GM19240 (cell line): ENCODE data around the gene MYCT1.
"Not testable (repeated sequence)": the region's sequence is repeated elsewhere in the genome, so short reads cannot be mapped to it uniquely, and the experiment has no call there.

Experiments used
- DNase-seq: peaks from one replicate; pipeline ENCODE4 v3.0.0; 2011; ENCODE audit warnings: low spot score; ENCODE audit not compliant: insufficient read length

MYCT1 gene, protein sequence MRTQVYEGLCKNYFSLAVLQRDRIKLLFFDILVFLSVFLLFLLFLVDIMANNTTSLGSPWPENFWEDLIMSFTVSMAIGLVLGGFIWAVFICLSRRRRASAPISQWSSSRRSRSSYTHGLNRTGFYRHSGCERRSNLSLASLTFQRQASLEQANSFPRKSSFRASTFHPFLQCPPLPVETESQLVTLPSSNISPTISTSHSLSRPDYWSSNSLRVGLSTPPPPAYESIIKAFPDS

DNA sequence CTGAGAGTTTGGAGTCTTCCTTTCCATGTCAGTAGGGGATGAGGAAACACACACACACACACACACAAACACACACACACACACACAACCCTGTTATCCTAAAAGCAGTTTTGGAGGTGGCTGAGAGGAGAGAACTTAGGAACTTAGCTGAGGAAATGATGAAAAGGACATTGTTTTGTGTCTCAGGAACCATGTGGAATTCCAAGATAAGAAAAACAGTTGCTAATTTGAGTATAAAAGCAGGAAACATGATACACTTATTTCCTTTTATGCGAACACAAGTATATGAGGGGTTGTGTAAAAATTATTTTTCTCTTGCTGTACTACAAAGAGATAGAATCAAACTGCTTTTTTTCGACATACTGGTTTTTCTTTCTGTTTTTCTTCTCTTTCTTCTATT lies at the start of gene MYCT1:
TSS of gene MYCT1 (plus strand) at position 264 of the 400 bp plus-strand sequence. CDS start at position 270, 6 bp downstream.
- DNase-seq, result no peak

DNA sequence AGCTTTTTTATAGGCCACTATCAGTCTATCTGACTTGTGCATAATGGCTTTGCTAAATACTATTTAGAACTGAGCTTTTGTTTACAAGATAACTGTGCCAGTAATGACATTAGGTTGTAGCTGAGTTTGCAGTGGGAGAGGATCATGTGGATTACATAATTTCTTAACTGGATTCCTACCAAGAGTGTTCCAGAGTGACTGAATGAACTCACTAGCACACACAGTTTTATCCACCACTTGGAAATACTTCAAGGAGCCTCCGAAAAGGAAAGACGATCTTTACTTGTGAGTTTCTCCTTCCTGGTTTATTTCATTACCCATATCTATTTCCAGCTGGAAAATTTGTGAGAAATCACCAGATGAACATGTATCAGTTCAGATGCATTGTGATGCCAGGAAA lies 49.6 kb upstream of the MYCT1 start:
- no peak for DNase-seq

- no peak for DNase-seq
Observed at GRCh38 chr6:152651986-152652385, 45.7 kb upstream of the MYCT1 start.

GRCh38 chr6:152661776-152662175 lies 35.9 kb upstream of the MYCT1 start:
- no peak for DNase-seq

DNA sequence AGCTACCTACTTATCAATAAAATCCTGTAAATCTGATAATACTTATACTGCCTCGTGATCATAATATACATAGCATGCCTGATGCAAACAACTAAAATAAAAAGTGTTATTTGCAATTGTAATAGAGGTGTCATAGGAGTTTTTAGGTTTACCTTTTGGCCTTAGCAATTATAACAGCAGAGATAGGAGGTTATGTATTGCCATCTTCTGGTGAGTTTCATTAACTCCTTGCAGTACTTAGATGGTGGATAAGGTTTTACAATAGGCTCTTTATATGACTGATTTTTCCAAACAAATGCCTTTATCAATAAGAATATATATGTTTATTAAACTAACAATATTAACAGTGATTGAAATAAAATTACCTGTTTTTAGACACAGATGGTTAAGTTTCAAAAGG lies 27.8 kb upstream of the MYCT1 start:
- no peak for DNase-seq

GRCh38 chr6:152671171-152671570 lies 26.5 kb upstream of the MYCT1 start:
- DNase-seq, result no peak

DNA sequence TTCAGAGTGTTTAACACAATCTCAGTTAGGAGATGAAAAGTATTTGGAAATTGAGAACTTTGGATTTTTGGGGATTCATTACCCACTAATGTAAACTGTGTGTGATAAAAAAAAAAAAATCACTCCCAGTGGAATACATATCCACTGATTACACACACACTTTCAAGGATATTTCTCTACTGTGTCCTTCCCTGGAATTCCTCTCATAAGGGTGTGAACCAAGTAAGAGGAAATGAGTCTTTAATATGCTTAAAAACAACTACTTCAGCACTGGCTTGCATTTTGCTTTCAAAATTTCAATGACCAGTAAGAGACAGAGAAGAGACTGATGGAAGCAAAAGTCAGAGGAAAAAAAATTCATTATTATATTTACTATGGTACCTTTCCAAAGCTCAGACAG lies 24.5 kb upstream of the MYCT1 start:
- DNase-seq, result no peak

DNA sequence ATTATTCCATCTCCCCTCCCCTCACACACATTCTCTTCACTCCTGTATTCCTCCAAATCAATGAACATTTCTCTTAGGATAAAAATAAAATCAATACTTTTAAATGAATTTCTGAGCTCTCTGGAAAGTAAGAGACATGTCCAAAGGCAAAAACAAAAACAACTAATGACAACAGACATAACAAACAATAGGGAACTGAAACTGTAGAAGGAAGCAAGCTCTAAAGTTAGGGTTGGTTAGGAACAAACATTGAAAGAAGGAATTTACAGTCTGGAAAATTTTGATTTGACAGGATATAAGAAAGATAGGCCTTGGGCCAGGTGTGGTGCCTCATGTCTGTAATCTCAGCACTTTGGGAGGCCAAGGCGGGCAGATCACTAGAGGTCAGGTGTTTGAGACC lies 17.5 kb upstream of the MYCT1 start:
- no peak for DNase-seq

GRCh38 chr6:152680879-152681517 lies 16.7 kb upstream of the MYCT1 start:
- DNase-seq, result no peak

DNA sequence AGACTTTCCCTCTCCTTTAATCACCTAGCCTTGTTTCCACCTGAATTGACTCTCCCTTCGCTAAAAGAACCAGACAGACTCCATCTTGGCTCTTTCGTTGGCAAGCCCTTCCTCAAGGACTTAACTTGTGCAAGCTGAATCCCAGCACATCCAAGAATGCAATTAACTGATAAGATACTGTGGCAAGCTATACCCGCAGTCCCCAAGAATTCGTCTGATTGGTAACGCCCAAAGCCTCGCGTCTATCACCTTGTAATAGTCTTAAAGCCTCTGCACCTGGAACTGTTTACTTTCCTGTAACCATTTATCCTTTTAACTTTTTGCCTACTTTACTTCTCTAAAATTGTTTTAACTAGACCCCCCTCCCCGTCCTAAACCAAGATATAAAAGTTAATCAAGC lies 15.6 kb upstream of the MYCT1 start:
- no peak for DNase-seq

DNA sequence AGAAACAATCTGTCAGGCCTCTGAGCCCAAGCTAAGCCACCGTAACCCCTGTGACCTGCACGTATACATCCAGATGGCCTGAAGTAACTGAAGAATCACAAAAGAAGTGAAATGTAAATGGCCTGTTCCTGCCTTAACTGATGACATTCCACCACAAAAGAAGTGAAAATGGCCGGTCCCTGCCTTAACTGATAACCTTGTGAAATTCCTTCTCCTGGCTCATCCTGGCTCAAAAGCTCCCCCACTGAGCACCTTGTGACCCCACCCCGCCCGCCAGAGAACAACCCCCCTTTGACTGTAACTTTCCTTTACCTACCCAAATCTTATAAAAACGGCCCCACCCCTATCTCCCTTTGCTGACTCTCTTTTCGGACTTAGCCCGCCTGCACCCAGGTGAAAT lies 14.8 kb upstream of the MYCT1 start:
- not testable (repeated sequence) for DNase-seq

DNA sequence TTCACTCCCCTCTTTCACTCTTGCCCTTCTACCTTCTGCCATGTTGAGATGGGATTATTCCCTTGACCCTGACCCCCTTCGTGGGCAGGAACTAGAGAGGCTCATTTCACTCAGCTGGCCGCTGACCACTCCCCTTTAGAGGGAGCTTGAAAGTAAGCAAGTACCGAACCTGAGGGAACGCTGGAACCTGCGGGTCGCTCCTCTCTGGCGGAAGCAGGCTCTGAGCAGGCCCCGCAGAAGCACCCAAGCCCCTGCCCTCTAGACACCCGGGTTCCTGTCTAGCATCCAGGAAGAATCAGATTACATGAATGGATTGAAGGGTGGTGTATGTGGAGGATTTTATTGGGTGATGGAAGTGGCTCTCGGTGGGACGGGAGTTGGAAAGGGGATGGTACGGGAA lies 11.9 kb upstream of the MYCT1 start:
- DNase-seq, result no peak

GRCh38 chr6:152695372-152696045 lies 2.2 kb upstream of the MYCT1 start:
- DNase-seq, result no peak

DNA sequence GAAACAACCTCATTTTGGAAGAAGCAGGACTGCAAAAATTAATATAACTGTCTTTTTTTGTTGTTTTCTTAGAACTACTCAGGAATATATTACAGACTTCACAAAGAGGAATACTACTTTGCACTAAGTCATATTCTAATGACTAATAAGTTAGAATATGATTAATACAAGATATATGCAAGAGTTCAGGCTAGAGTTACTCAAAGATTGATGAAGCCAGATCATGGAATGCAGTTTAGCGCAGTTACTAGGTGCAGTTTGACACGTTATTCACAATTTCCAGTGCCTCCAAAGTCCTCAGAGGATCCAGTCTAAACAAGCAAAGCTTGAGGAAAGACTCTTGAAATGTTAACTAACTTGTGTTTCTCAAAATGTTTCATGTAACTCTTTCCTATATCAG lies 1.2 kb upstream of the MYCT1 start:
- DNase-seq, result no peak

- no peak for DNase-seq
Observed at GRCh38 chr6:152698692-152699091, 995 bp downstream of the MYCT1 start.

DNA sequence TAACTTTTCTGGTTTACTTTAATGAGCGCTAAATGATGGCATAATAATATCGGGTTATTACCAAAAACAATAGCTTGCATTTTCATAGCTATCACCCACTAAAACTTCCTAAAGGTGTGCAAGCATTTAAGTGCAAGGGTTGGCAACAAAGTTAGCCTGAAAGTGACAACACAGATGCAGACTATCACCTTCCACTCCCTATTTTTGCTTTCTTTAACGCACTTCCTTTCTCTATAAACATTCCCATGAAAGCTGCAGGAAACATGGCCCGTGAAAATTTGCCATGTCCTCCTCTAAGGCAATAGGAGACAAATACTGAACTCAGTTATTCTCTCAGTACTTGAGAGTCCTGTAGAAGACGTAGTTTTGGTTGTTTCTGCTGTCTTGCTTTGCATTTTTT lies 2.7 kb downstream of the MYCT1 start:
- no peak for DNase-seq

DNA sequence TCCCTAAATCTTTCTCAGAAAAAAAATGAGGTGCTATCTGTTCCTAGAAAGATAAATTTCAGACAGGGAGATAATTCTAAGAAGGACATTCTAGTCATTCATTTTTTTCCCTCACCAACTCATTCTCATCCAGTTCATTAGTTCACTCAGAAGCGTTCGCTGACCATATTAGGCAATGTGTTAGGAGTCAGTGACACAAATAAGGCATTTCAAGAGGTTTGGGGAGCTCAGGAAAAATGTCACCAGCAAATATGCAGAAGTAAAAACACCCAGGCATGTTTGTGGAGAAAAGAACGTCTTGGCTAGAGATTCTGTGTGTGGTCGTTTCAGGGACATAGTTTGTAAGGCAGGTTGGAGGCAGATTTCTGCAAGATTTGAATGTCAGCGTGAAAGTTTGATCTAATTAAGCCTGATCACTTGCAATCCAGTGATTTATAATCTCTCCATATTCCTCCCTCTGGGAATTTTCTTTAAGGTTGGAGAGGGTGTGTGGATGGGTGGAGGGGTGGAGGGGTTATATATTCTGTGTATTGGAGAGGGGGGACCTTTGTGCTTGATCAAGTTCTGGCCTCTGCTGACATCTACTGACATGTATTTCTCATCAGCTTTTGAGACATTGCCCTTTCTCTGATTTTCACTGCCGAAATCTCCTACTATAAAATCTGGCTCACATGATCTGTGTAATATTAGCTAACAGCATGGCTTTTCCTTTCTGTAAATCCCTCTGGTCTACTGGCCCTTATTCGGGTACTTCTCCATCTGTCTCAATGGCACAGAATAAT lies 3.6 kb downstream of the MYCT1 start:
- no peak for DNase-seq

DNA sequence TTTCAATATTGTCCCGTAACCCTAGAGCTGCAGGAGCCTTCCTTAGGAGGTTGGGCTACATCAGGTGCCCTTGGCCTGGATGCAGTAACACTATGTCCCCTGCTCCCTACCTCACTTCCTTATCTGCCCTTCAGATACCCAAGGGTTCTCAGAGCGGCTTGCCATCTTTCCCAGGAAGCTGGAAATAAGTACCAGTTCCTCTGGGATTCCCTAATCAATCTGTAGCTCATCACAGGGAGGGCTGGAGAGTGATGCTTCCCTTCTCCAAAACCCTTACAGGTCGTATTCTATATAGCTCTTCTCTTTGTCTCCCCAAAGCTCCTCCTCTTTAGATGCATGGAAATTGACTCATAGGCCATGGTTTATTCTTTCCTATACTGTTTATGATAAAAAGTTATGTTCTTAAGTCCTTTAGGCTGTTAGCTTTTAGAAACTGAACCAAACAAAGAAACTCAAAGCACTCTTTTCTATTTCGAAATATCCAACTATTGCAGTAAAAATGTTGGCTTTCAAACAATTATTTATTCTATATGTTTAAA lies 4.2 kb downstream of the MYCT1 start:
- DNase-seq, result no peak

GRCh38 chr6:152703750-152704149 lies 6.1 kb downstream of the MYCT1 start:
- not testable (repeated sequence) for DNase-seq

DNA sequence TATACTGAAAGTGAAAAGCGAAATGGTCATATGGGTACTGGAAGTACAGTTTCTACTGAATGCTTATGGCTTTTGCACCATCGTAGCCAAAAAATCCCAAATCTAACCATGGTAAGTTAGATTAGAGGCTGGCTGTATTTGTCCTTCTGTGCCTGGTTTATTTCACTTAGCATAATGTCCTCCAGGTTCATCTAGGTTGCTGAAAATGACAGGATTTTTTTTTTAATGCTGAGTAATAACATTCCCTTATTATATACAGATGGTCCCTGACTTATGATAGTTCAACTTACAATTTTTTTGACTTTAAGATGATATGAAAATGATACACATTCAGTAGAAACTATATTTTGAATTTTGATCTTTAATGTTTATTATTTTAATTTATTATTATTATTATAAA lies 7.6 kb downstream of the MYCT1 start:
- no peak for DNase-seq

DNA sequence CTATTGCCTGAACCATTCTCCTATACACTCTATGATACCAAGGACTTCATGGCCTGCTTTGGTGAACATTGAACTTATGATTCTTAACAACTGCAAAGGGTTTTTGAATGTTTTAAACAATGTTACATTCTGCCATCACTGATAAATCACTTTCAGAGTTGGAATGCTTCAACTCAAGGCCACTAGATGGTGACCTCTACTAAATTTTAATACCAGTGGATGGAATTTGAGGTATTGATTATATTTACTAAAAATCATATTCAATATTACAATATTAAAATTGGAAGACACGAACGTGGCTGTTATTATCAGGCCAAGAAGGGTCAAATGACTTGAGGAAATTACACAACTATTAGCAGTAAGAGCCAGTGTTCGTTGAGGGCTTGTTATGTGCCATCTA lies 18.6 kb downstream of the MYCT1 start:
- DNase-seq, result no peak

DNA sequence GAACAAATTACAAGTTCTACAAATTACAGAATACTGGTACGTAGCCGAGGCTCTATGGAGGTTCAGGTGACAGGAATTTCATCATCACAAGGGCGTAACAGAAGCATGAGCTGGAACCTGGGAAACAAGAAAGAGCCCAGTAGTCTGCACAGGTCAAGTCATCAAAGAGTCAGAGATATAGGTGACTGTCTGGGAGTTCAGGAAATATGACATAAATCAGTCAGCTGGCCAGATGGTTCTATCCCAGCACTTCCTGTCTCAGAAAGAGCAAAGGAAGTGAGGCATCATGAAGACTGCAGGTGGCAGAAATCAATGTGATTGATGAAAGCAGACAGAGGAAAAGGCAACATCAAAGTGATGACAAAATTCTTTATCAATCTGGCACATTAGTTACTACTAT lies 23.3 kb downstream of the MYCT1 start:
- no peak for DNase-seq
